K562 (cell line): ENCODE results near the gene TRIM10.

ENCODE experiments used
- CHD2 ChIP-seq: IDR thresholded peaks from 2 replicates; pipeline ENCODE4 v1.6.1; 2011; ENCODE audit warnings: low read depth, low read length
- EP300 ChIP-seq: IDR thresholded peaks from 2 replicates; pipeline ENCODE4 v1.6.1; 2012; ENCODE audit warnings: low read length, improper control_type of control experiment
- SP1 ChIP-seq: sonication (generic); formaldehyde crosslinking; IDR thresholded peaks from 2 replicates; pipeline ENCODE4 v1.8.1; 2022; ENCODE audit warnings: mild to moderate bottlenecking, missing genetic modification reagents
- TAF1 ChIP-seq: IDR thresholded peaks from 2 replicates; pipeline ENCODE4 v1.6.1; 2011; ENCODE audit warnings: mild to moderate bottlenecking, low read length, moderate library complexity; ENCODE audit not compliant: insufficient read depth, control insufficient read depth, severe bottlenecking; ENCODE audit errors: extremely low read depth
- ZBTB1 ChIP-seq: sonication (generic); formaldehyde crosslinking; IDR thresholded peaks from 2 replicates; pipeline ENCODE4 v1.8.1; 2023; ENCODE audit warnings: missing genetic modification reagents, low read depth, mild to moderate bottlenecking, borderline replicate concordance
- TF ChIP-seq, protein P1 (sequence below): sonication (generic); formaldehyde crosslinking; IDR thresholded peaks from 2 replicates; pipeline ENCODE4 v1.9.0; 2022; ENCODE audit warnings: mild to moderate bottlenecking, missing genetic modification reagents
- TF ChIP-seq, protein P2 (sequence below): sonication (generic); formaldehyde crosslinking; IDR thresholded peaks from 2 replicates; pipeline ENCODE4 v1.9.0; 2022; ENCODE audit warnings: mild to moderate bottlenecking, missing genetic modification reagents
- TF ChIP-seq, protein P3 (sequence below), 3 experiments: IDR thresholded peaks in 2 of 3; conservative IDR thresholded peaks in 1 of 3; 2 replicates each; pipeline ENCODE4 v1.5.1; 2011 to 2012; ENCODE audit warnings: low read length in 3 of 3, mild to moderate bottlenecking in 3 of 3, control low read depth in 2 of 3, improper control_type of control experiment in 1 of 3, inconsistent platforms in 1 of 3, low read depth in 1 of 3, mixed read lengths in 1 of 3, moderate library complexity in 1 of 3; ENCODE audit not compliant: insufficient read depth in 2 of 3

DNA sequence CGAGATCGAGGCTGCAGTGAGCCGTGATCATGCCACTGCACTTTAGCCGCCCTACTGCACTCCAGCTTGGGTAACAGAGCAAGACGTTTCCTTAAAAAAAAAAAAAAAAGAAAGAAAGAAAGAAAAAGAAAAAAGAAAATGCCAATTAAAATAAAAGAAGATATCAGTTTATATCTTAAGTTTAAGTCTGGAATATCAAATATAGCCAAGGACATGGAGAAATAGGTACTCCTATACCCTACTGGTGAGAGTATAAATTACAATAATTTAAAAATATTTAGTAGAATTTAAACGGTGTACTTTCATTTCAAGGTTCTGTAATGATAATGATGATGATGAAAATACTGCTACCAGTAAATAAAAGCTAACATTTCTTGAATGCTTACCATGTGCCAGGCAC lies 44.3 kb downstream of the TRIM10 start:
- no peak for TF ChIP-seq TAF1
- TF ChIP-seq CHD2, result no peak
- TF ChIP-seq, protein P1, sequence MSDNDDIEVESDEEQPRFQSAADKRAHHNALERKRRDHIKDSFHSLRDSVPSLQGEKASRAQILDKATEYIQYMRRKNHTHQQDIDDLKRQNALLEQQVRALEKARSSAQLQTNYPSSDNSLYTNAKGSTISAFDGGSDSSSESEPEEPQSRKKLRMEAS (CRISPR knock-in tag), result no peak
- no peak for TF ChIP-seq SP1
- no peak for TF ChIP-seq EP300
- TF ChIP-seq, protein P2, sequence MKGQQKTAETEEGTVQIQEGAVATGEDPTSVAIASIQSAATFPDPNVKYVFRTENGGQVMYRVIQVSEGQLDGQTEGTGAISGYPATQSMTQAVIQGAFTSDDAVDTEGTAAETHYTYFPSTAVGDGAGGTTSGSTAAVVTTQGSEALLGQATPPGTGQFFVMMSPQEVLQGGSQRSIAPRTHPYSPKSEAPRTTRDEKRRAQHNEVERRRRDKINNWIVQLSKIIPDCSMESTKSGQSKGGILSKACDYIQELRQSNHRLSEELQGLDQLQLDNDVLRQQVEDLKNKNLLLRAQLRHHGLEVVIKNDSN (CRISPR knock-in tag), result no peak
- no peak for TF ChIP-seq ZBTB1
- TF ChIP-seq, protein P3, sequence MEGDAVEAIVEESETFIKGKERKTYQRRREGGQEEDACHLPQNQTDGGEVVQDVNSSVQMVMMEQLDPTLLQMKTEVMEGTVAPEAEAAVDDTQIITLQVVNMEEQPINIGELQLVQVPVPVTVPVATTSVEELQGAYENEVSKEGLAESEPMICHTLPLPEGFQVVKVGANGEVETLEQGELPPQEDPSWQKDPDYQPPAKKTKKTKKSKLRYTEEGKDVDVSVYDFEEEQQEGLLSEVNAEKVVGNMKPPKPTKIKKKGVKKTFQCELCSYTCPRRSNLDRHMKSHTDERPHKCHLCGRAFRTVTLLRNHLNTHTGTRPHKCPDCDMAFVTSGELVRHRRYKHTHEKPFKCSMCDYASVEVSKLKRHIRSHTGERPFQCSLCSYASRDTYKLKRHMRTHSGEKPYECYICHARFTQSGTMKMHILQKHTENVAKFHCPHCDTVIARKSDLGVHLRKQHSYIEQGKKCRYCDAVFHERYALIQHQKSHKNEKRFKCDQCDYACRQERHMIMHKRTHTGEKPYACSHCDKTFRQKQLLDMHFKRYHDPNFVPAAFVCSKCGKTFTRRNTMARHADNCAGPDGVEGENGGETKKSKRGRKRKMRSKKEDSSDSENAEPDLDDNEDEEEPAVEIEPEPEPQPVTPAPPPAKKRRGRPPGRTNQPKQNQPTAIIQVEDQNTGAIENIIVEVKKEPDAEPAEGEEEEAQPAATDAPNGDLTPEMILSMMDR (IDR thresholded peaks at IDR 0.05 in 2 of 3, conservative IDR thresholded peaks at IDR 0.05 in 1 of 3; ENCODE audit: insufficient read depth in 2 of 3, low read depth in 1 of 3, low read length in 3 of 3), result 0 out of 6 replicates have a peak, but pooled peaks of 1 of the 3 experiments have one; percentile 4
